Measurements from ENCODE around the gene AURKA. TPM values are rescaled to one million over a fixed set of nuclear protein-coding genes. Genes with fewer than 3 reads are reported as not detected.

The AURKA gene
- total RNA-seq, 4 donors from 2014 or later = 1.6 to 11.3 (median 4.6) TPM

- intact Hi-C loops (cut with DNase I; ENCODE audit: low total_unique reads) = no loop called here
- Histone ChIP-seq H3K27me3 (no peaks in the 10 kb centered on the region), H3K4me1 (no peaks in the 10 kb centered on the region), H3K4me3 (no peak overlapping the region), H3K9me3 (no peaks in the 10 kb centered on the region), H3K27ac (no peak overlapping the region), H3K36me3 (no peaks in the 10 kb centered on the region)
- TF ChIP-seq POLR2A (IDR thresholded peaks at IDR 0.05) (no peak), CTCF (IDR thresholded peaks at IDR 0.05 in 4 of 5, conservative IDR thresholded peaks at IDR 0.05 in 1 of 5) (no peak)
- ATAC-seq = no peak
- in situ Hi-C loops (cut with MboI; ENCODE audit: low sequenced_read_pairs in 4 of 4) = no loop called here
- no peak for DNase-seq
Measured at GRCh38 chr20:56437196-56437960, 45.4 kb upstream of the AURKA start.

GRCh38 chr20:56433880-56434255 is 41.9 kb upstream of the AURKA start:
- ATAC-seq (no peak), DNase-seq (no peak)
- H3K27ac ChIP-seq = no peak overlapping the region
- H3K27me3 ChIP-seq = no peaks in the 10 kb centered on the region
- in situ Hi-C loops (cut with MboI; ENCODE audit: low sequenced_read_pairs in 4 of 4) (no loop called here), intact Hi-C loops (cut with DNase I; ENCODE audit: low total_unique reads) (no loop called here)
- H3K4me1 ChIP-seq = no peaks in the 10 kb centered on the region
- no peaks in the 10 kb centered on the region for H3K36me3 ChIP-seq
- no peak overlapping the region for H3K4me3 ChIP-seq
- TF ChIP-seq POLR2A (IDR thresholded peaks at IDR 0.05) (no peak), CTCF (IDR thresholded peaks at IDR 0.05 in 4 of 5, conservative IDR thresholded peaks at IDR 0.05 in 1 of 5) (no peak)
- no peaks in the 10 kb centered on the region for H3K9me3 ChIP-seq

- H3K27me3 ChIP-seq = no peaks in the 10 kb centered on the region
- DNase-seq = no peak
- no peak overlapping the region for H3K27ac ChIP-seq
Measured at GRCh38 chr20:56433221-56433879, 41.3 kb upstream of the AURKA start.

GRCh38 chr20:56431471-56431870 is 39.5 kb upstream of the AURKA start:
- in situ Hi-C loops (cut with MboI; ENCODE audit: low sequenced_read_pairs in 4 of 4) (no loop called here), intact Hi-C loops (cut with DNase I; ENCODE audit: low total_unique reads) (no loop called here)
- no peaks in the 10 kb centered on the region for H3K27me3 ChIP-seq
- no peak for ATAC-seq
- H3K27ac ChIP-seq = no peak overlapping the region
- H3K4me1 ChIP-seq = no peaks in the 10 kb centered on the region
- H3K36me3 ChIP-seq = no peaks in the 10 kb centered on the region
- DNase-seq = no peak
- TF ChIP-seq POLR2A (IDR thresholded peaks at IDR 0.05) (no peak), CTCF (IDR thresholded peaks at IDR 0.05 in 4 of 5, conservative IDR thresholded peaks at IDR 0.05 in 1 of 5) (no peak)
- H3K4me3 ChIP-seq = no peak overlapping the region
- H3K9me3 ChIP-seq = no peaks in the 10 kb centered on the region

More at GRCh38 chr20:56433221-56433879, 41.3 kb upstream of the AURKA start:
- Histone ChIP-seq H3K4me3 (no peak overlapping the region), H3K9me3 (no peaks in the 10 kb centered on the region), H3K4me1 (no peaks in the 10 kb centered on the region), H3K36me3 (no peaks in the 10 kb centered on the region)
- ATAC-seq = no peak
- intact Hi-C loops (cut with DNase I; ENCODE audit: low total_unique reads) (no loop called here), in situ Hi-C loops (cut with MboI; ENCODE audit: low sequenced_read_pairs in 4 of 4) (no loop called here)
- TF ChIP-seq POLR2A (IDR thresholded peaks at IDR 0.05) = no peak
- no peak for TF ChIP-seq CTCF (IDR thresholded peaks at IDR 0.05 in 4 of 5, conservative IDR thresholded peaks at IDR 0.05 in 1 of 5)

Data from gastrocnemius medialis (tissue), 4 donors.